Measurements from ENCODE around the gene CSPG4.

DNA sequence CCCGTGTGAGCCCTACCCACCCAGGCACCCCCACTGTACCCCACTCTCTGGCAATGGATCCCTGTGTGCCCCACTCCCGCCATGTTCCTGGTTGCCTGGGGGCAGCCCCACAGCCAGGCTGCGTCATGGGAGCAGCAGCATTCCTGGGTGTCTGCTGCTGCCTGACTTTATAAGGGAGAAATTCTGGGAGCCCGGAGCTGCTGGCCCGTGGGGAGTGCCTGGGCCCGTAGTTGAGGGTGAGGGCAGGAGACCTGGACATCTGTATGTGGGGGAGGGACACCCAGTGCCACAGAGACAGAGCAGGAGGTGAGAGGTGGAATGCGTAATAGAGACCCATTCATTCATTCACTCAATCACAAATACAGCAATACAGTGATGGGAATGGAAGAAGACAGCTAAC lies 15.1 kb downstream of the CSPG4 start:
- TF ChIP-seq CTCF (IDR thresholded peaks at IDR 0.05; ENCODE audit: extremely low read depth in 1 of 2, insufficient read depth in 1 of 2, low read depth in 1 of 2, low read length in 2 of 2) (no peak), POLR2AphosphoS5 (IDR thresholded peaks at IDR 0.05; ENCODE audit: insufficient read depth, low read depth, low read length) (no peak), POLR2A (IDR thresholded peaks at IDR 0.05; ENCODE audit: low read depth, low read length) (no peak), JUN (IDR thresholded peaks at IDR 0.05; ENCODE audit: borderline replicate concordance, insufficient read depth, insufficient read length, low read depth) (no peak)
